GM19324 (cell line): ENCODE results near the gene DEPDC5.
"Not testable (repeated sequence)": the region's sequence is repeated elsewhere in the genome, so short reads cannot be mapped to it uniquely, and the experiment has no call there.

ENCODE experiments used
- ATAC-seq: cut with Tn5 transposase; IDR thresholded peaks from one replicate; pipeline ENCODE4 v1.9.1; 2021; ENCODE audit warnings: mild to moderate bottlenecking, moderate library complexity; ENCODE audit not compliant: unreplicated experiment, low FRiP score

DEPDC5 gene

DNA sequence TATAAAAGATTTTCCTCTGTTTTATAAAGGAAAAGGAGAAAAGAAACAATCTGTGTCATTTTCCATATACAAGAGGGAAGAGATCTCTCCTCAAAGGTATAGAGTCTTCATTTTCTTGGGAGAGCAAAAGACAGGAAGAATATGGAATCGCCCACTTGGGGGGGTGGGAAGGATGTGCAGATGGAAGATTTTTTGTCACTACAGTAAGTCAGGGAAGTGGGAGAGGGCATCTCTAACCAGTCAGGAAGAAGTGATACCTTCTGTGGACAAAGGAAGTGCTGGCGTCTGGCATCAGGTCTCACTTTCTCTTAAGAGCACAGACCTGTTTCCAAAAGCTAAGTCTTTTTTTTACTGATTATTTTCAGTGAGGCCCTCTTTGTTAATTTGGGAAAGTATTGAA lies 5.3 kb upstream of the DEPDC5 start:
- no peak for ATAC-seq

DNA sequence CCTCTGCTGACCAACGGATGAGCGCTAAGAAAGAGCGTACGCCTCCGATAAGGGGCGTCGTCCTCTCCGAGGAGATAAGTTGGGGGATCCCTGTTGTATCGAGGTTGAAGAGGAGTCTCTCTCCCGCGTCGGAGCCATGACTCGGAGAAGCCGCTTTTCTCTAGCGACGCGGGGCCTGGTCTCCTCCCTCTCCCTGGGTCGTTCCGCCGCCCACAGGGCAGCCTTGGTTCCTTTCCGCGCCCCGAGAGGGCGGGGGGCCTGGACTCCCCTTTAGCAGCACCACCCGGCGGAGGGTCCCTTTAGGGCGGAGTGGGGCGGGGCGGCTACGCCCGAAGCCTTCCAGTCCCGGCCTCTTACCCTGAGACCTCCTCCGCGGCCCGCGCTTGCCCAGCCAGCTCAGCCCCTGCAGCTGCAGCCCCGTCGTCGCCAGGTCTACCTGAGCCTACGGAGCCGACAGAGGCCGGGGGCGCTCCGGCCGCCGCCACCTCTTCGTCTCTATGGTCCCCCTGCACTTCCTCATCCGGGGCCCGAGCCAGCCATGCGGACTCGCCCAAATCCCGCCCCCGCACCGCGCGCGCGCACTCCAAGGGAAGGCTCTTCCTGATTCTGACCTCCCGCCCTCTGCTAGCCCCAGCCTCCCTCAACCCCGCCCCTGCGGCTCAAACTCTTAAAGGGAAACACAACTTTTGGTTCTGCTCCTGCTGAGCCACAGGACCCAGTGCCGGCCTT lies 4.0 kb upstream of the DEPDC5 start, which contains the start of gene PRR14L:
Gene PRR14L, minus strand, starts transcription at position 497 of the 729 bp plus-strand sequence. CDS start 11,272 bp downstream, outside the sequence.
- ATAC-seq: peak; percentile 76

DNA sequence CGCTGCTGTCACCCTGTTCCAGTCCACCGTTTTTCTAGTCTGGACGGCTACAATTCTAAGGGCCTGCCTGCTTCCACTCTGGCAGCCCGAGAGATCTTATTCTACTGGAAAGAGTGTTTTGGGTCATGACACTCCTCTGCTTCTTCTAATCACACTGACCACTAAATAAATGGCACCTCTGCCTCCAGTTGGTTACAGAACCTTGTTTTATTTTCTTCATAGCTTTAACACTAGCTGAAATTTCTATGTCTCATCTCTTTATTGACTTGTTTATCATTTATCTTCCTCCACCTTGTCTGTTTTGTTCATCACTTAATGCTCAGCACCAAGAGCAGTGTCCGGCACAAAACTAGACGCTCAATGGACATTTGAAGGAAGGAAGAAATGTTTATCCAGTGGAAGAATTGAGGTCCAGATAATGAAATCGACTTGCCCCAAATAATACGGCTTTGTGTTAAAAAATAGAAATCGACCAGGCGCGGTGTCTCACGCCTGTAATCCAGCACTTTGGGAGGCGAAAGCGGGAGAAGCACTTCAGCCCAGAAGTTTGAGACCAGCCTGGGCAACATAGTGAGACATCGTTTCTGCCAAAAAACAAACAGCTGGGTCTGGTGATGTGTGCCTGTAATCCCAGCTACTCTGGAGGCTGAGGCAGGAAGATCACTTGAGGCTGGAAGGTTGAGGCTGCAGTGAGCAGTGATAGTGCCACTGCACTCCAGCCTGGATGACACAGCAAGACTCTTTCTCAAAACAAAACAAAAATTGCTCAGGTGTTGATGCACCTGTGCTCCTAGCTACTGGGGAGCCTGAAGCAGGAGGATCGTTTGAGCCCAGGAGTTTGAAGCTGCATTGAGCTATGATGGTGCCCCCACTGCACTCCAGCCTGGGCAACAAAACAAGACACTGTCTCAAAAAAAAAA lies 3.2 kb upstream of the DEPDC5 start:
- ATAC-seq: no peak

DNA sequence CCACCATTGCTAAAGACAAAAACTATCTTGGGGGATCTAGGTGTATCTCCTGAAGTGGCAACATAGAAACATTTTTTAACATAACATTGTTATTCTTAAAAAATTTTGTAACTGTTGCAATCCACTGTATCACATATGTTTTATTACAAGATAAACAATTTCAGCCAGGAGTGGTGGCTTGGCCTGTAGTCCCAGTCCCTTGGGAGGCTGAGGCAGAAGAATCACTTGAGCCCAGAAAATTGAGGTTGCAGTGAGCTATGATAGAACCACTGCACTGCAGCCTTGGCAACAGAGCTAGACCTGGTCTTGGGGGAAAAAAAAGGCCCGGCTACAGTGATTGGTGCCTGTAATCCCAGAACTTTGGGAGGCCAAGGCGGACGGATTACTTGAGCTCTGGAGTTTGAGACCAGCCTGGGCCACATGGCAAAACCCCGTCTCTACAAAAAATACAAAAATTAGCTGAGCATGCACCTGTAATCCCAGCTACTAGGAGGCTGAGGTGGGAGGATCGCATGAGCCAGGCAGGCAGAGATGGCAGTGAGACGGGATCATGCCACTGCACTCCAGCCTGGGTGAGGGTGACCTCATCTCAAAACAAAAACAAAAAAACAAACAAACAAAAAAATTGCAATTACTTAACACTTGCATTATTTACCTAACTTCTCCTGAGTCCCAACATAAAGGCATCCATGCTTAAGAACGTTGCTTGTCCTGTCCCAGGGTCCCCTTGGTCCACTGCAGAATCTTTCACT lies 1.5 kb upstream of the DEPDC5 start:
- ATAC-seq: no peak

DNA sequence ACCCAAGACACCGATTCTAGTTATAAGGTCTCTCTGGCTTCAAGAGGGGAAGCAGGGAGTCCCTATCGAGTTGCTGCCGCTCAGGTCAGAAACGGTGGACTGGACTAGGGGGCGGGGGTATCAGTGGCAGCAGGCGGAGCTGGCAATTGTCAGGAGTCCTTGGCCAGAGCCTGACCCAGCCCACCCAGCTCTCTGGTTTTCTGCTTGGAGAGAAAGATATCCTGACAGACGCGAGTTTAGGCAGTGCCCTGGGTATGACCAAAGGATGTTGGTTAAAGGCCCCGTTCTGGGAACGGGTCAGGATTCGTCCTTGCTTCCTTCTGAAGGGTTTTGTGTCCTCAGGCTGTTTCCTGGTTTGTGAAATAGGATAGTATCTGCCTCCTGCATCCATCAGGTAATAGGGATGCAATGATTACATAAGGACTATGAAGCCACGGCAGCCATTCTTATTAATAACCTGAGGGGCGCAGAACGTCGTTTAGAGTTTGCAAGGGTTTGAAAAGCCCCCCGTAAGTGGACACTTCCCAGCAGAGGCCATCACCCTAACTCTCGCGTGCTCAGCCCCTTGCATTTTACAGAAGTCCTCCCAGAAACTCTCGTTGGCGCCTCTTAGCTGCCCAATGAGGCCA lies 700 bp upstream of the DEPDC5 start:
- no peak for ATAC-seq

DNA sequence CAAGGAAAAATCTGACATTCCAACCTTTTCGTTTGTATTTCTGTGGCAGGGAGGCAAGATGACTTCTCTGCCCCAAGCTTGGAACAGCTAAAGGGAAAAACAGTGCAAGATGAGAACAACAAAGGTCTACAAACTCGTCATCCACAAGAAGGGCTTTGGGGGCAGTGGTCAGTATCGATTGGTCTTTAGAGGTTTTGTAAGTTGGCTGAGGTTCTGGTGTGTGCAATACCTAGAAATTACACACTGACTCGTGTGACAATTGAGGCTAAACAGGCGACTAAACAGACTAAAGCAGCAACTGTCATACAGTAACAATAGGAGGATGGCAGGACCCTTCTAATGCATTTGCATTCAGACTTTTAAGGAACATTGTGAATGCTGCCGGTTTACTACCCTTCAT lies 994 bp downstream of the DEPDC5 start:
- no peak for ATAC-seq

DNA sequence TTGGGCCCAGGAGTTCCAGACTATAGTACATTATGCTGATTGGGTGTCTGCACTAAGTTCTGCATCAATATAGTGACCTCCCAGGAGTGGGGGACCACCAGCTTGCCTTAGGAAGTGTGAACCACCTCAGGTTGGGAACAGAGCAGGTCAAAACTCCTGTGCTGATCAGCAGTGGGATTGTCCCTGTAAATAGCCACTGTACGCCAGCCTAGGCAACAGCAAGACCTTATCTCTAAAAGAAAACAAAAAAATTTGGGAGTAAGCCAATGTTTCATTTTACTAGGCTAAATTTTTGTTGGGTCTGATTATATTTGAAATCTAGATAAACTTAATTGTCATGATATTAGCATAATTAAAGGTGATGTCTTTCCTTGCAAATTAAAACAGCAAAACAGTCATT lies 3.4 kb downstream of the DEPDC5 start:
- ATAC-seq: no peak

DNA sequence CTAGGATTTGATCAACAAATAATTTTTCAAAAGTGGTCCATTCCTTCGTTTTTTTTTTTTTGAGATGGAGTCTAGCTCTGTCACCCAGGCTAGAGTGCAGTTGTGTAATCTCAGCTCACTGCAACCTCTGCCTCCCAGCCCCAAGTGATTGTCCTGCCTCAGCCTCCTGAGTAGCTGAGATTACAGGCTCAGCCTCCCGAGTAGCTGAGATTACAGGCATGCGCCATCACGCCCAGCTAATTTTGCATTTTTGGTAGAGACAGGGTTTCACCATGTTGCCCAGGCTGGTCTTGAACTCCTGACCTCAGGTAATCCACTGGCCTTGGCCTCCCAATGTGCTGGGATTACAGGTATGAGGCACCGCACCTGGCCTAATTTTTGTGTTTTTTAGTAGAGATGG lies 5.0 kb downstream of the DEPDC5 start:
- not testable (repeated sequence) for ATAC-seq

DNA sequence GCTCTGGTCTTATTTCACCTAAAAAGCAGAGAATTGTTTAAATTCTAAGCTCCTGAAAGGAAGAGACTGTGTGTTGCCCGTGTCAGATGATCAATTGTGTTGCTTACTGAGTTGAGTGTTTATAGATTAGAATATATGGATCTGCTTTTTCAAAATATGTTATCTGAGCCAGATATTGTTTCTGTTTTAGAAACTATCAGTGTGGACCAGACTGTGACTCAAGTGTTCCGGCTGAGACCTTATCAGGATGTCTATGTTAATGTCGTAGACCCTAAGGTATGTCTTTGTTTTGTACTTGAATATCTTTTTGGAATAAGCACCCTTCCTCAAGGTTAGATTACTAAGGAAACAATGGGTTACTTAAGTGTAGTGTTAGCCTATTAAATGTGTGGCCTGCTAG lies 11.0 kb downstream of the DEPDC5 start:
- no peak for ATAC-seq

DNA sequence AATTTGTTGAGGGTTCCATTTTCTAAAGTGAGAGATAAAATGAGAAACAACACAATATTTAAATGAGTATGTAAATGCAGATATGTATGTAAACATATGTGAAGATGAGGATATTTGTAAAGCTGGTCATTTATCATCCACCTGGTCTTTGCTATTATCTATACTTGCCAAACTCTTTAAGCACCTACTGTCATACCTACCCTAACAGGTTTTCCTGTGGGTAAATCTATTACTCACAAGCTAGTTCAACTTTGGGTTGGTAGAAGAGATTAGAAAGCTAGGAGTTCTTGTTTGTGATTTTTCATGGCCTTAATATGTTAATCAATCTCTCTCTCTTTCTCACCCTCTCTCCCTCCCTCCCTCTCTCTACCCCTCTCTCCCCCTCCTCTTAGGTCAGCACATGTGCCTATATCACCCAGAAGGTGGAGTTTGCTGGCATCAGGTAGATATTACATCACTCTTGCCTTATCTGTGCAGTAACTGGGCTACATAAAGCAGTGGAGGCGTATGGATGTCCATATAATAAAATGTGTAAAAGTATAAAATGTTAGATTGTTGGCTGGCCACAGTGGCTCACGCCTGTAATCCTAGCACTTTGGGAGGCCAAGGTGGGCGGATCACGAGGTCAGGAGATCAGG lies 14.7 kb downstream of the DEPDC5 start:
- ATAC-seq: no peak

DNA sequence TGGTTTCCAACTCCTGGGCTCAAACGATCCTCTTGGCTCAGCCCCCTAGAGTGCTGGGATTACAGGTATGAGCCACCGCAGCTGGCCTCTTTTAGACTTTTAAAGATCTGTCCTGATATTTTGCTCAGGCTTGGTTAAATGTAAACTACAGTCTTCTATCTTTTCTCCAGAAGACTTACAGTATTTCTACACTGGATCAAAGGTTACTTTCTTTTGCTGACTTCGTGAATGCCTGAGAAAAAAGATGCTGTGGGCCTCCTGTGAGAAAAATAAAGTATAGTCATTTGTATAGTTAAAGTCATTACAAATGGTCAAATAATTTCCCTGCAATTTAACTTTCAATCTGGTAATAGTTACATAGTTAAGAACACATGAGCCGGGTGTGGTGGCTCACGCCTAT lies 19.6 kb downstream of the DEPDC5 start:
- ATAC-seq: no peak

DNA sequence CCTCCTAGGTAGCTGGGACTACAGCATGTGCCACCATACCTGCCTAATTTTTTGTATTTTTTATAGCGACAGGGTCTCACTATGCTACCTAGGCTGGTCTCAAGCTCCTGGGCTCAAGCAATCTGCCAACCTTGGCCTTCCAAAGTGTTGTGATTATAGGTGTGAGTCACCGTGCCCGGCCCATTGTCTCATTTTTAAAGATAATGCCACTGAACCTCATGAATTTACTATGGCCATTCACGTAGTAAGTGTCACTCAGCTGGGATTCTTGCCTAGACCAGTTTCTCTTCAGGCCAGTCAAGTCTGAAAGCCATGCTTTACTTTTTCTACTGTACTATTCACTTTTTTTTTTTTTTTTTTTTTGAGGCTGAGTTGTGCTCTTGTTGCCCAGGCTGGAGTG lies 22.4 kb downstream of the DEPDC5 start:
- no peak for ATAC-seq

DNA sequence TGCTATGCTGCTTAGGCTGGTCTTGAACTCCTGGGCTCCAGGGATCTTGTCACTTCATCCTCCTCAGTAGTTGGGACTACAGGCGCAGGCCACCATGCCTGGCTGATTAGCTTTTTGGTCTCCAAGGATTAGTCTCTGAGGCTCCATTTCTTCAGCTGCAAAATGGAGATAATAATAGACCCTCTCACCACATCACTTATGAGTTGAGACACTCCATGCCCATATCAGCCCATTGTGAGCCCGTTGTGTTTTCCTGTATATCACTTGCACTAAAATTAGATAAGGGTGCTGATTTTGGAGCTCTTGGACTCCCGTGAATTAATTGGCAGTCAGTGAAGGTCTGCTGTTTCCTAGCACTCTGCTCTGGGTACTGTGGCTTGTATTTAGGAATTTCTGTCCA lies 36.0 kb downstream of the DEPDC5 start:
- no peak for ATAC-seq

DNA sequence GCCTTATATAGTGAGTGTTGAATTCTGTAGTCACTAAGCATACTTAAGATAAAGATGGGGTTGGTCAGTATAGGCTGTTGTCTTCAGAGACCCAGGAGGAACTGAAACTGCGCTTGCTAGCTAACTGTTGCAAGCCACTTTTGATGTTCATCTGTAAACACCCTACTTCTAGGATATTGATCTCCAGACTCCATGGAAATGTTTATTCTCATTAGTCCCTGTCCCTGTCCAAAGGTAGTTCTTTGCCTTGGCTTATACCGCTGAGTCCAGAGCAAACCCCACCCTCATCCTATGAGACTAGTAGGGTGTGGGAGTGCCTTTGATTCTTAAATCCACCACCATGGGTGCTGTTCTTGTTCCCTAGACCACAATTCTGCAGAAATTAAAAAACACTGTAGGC lies 36.4 kb downstream of the DEPDC5 start:
- ATAC-seq: peak; percentile 51

DNA sequence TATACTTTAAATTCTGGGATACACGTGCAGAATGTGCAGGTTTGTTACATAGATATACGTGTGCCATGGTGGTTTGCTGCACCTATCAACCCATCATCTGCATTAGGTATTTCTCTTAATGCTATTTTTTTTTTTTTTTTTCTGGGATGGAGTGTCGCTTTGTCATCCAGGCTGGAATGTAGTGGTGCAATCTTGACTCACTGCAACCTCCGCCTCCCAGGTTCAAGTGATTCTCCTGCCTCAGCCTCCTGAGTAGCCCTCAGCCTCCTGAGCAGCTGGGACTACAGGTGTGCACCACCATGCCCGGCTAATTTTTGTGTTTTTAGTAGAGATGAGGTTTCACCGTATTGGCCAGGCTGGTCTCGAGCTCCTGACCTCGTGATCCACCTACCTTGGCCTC lies 45.5 kb downstream of the DEPDC5 start:
- not testable (repeated sequence) for ATAC-seq

DNA sequence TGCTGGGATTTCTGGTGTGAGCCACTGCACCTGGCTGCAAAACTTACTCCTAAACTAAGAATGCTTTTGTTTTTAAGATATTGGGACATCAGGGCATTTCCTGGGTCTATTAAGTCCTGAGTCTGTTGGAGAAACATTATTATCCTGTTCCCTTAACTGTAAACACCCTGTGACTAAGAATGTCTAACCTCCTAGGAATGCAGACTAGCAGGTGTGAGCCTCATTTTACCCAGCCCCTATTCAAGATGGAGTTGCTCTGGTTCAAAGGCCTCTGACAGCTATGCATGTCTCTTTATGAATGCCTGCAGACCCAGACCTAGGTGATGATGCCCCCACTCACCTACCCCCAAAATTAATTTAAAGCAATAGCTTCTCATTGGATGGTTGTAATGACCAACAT lies 46.2 kb downstream of the DEPDC5 start:
- ATAC-seq: no peak

DNA sequence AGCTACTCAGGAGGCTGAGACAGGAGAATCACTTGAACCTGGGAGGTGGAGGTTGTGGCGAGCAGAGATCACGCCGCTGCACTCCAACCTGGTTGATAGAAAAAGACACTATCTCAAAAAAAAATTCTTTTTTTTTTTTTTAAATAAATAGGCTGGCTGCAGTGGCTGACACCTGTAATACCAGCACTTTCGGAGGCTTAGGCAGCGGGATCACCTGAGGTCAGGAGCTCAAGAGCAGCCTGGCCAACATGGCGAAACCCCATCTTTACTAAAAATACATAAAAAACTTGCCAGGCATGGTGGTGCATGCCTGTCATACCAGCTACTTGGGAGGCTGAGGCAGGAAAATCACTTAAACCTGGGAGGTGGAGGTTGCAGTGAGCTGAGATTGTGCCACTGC lies 47.0 kb downstream of the DEPDC5 start:
- not testable (repeated sequence) for ATAC-seq

DNA sequence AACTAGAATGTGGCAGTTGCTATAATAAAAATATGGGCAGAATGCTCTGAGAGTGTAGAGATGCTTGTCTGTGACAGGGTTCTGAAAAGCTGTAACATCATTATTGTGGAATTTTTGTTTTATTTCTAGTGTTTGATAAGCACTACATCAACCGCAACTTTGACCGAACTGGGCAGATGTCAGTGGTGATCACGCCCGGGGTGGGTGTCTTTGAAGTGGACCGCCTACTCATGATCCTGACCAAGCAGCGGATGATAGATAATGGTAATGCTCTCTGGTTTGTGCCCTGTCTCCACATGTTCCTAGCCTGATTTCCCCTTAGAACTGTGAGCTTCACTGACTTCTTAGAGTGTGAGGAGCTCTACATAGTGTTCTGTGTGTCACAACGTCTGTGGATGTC lies 48.8 kb downstream of the DEPDC5 start:
- ATAC-seq: no peak

DNA sequence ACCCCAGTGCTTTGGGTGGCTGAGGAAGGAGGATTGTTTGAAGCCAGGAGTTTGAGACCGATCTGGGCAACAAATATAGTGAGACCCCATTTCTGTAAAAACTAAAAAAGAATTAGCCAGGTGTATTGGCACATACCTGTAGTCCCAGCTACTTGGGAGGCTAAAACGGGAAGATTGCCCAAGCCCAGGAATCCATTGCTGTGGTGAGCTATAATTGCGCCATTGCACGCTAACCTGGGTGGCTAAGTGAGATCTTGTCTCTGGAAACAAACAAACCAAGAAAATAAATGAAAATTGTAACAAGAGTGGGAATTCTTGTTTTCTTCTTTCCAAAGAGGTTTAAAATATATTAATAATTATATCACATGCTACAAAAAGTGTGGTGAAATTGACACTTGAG lies 52.9 kb downstream of the DEPDC5 start:
- ATAC-seq: no peak

DNA sequence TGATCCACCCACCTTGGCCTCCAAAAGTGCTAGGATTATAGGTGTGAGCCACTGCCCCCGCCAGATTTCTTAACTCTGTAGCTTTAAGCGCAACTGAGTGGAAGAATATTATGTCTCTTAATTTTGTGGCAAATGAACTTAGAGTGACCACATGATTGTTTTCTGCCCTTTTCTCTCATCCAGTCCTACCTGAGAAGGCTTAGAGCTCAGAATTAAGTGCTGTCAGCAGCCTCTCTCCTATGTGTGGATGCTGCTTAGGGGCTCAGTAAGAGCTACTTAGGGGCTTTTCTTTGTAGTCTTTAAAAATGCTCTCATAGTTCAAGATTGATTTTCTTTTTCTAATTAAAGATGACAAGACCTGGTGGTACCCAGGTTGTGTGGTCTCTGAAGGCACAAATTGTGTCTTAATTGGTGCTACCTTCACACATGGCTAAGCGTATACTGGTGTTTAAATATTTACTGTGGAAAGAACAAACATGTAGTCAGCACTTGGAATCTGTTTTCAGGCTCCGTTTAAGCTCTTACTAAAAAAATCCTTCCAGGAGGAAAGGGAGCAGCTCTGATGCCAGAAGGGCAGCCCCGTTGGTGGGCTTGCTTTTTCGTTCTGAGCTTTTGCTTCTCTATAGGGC lies 59.3 kb downstream of the DEPDC5 start:
- ATAC-seq: no peak
